Ovary (tissue), 9 donors: Measurements from ENCODE around the gene PPP1R18. TPM values are rescaled to one million over a fixed set of nuclear protein-coding genes. Genes with fewer than 3 reads are reported as not detected.

Source experiments
- DNase-seq, 5 donors: peaks; one replicate each; pipeline ENCODE4 v3.0.0-alpha.2; 2019 to 2020
- H3K27ac ChIP-seq, 2 donors: fragments of 200-600 bp; one replicate each; pipeline versions ENCODE4 v1.5.1 to v1.8.0; 2019 to 2022
- H3K27me3 ChIP-seq: fragments of 200-600 bp; one replicate; pipeline ENCODE4 v1.8.0; 2022
- H3K36me3 ChIP-seq: fragments of 200-600 bp; sonication (generic); one replicate; pipeline ENCODE4 v1.5.1; 2019
- H3K4me1 ChIP-seq: one replicate; pipeline ENCODE4 v1.8.1; 2013; ENCODE audit warnings: mild to moderate bottlenecking, moderate library complexity; ENCODE audit not compliant: insufficient read depth
- H3K4me3 ChIP-seq: fragments of 200-600 bp; sonication (generic); one replicate; pipeline ENCODE4 v1.5.1; 2017
- H3K9me3 ChIP-seq, 2 donors: fragments of 200-600 bp in 1 of 2; sonication (generic) in 1 of 2; one replicate each; pipeline versions ENCODE4 v1.5.1 to v1.8.1; 2013 to 2019; ENCODE audit warnings: mild to moderate bottlenecking in 1 of 2, moderate library complexity in 1 of 2
- CTCF ChIP-seq, 3 donors: fragments of 450-650 bp in 2 of 3; fragments of 200-600 bp in 1 of 3; IDR thresholded peaks; one replicate each; pipeline versions ENCODE4 v1.5.1 to v1.8.0; 2016 to 2022; ENCODE audit warnings: antibody characterized with exemption in 3 of 3, mild to moderate bottlenecking in 1 of 3
- EP300 ChIP-seq: sonication (generic); formaldehyde crosslinking; IDR thresholded peaks from one replicate; pipeline ENCODE4 v1.6.1; 2017; ENCODE audit warnings: antibody characterized with exemption
- POLR2A ChIP-seq: fragments of 450-650 bp; IDR thresholded peaks from one replicate; pipeline ENCODE4 v1.6.1; 2017; ENCODE audit warnings: antibody characterized with exemption, mild to moderate bottlenecking, moderate library complexity
- WGBS, 3 donors: extraction: QIAGEN DNeasy Blood & Tissue Kit in 1 of 3; methylation state at CpG; one replicate each; pipeline versions ENCODE4 v1.1.5 to v1.1.7; 2013 to 2017; 5-methylcytosine and 5-hydroxymethylcytosine counted together
- intact Hi-C, 4 donors: fragments of 100-400 bp; cut with DNase I; formaldehyde crosslinking; loops; one replicate each; pipeline versions ENCODE4 v1.11.0 to v1.15.1; 2022 to 2023
- polyA plus RNA-seq, 2 donors: library from polyadenylated mRNA; stranded (reverse); fragments of 200-250 nt in 1 of 2; fragments of 350-450 nt in 1 of 2; fragmentation: Illumina TruSeq in 1 of 2; extraction: RNeasy Lipid Tissue Mini Kit (QIAGEN cat#74804) in 1 of 2; gene quantifications; one replicate each; pipeline ENCODE4 v1.2.3, GENCODE V29; 2013 to 2014
- small RNA-seq: library from RNA; depleted of rRNA; stranded (forward); fragments of <200 nt; gene quantifications from one replicate; pipeline ENCODE3, GENCODE V24; 2016
- total RNA-seq, 7 donors: library from RNA; depleted of rRNA in 2 of 7; stranded (reverse); fragments of >200 nt in 2 of 7; fragmentation: NEBNext Ultra II Directional in 3 of 7; extraction: Animal tissue kit (Norgen Biotek cat#: 25700) in 3 of 7; gene quantifications; one replicate each; pipeline versions ENCODE4 v1.1.0 to v1.2.4, GENCODE V29; 2016 to 2023
- donor health status: DM: no; HTN: no; CAD: no; lungs with moderate emphysema.
- donor health status: DM: no; HTN: no; CAD: no.
- donor health status: Bipolar disorder and iron deficiency.
- donor health status: DM: yes; HTN: yes; CAD: no.
- donor health status: DM: no; HTN: no; CAD: no.
- donor health status: DM: yes; HTN: yes; CAD: no.

Gene PPP1R18
- total and polyA plus RNA-seq, 9 donors = 14.7 to 95.9 (median 56.0) TPM

- H3K4me3 ChIP-seq = peak within 1 kb of the TSS; percentile 64
- 2% methylated on average over 28 to 36 of the region's 36 CpGs for WGBS, 3 donors
- no peaks in the 10 kb centered on the region for H3K36me3 ChIP-seq
- H3K4me1 ChIP-seq = peaks cover 8% of the 10 kb centered on the region
- no peaks in the 10 kb centered on the region for H3K27me3 ChIP-seq
- peak; percentile 84 to 94 (median 91) for DNase-seq
- TF ChIP-seq EP300 (no peak), POLR2A (peak; percentile 58), CTCF (IDR thresholded peaks at IDR 0.05) (peak in 2 of 3 donors; percentile 39 to 47)
- peak within 1 kb of the TSS; percentile 67 to 74 for H3K27ac ChIP-seq
- intact Hi-C loops = no loop called here
- H3K9me3 ChIP-seq = no peaks in the 10 kb centered on the region
These were observed 59.7 kb downstream of the PPP1R18 start, which contains the start of gene ATAT1 for GRCh38 chr6:30626484-30627366. Gene ATAT1, plus strand, starts transcription at chr6:30626874.

Small RNA genes within 50 kb of the gene (small RNA-seq; reads per million reads assigned to genes)
- not detected for gene RF00019

Other genes with a start within 250 kb of the PPP1R18 start
- 100 to 1,000 TPM; 181 to 322 (median 238) TPM for gene HLA-E, start 197.1 kb downstream of the PPP1R18 start, total RNA-seq
- 100 to 1,000 TPM; 332 to 614 TPM for gene HLA-E, start 197.1 kb downstream of the PPP1R18 start, polyA plus RNA-seq
- 100 to 1,000 TPM in 4 of 7 donors, 10 to 100 TPM in 3; 42.4 to 128 (median 103) TPM for gene GNL1, start 130.2 kb downstream of the PPP1R18 start, total RNA-seq
- 10 to 100 TPM; 77.8 to 80.4 TPM for gene GNL1, start 130.2 kb downstream of the PPP1R18 start, polyA plus RNA-seq
- 10 to 100 TPM in 6 of 7 donors, 1 to 10 TPM in 1; 8.6 to 35.0 (median 20.9) TPM for gene PRR3, start 129.3 kb downstream of the PPP1R18 start, total RNA-seq
- 10 to 100 TPM; 19.0 to 29.6 TPM for gene PRR3, start 129.3 kb downstream of the PPP1R18 start, polyA plus RNA-seq
- 10 to 100 TPM; 16.3 to 50.5 (median 36.0) TPM for gene ABCF1, start 115.2 kb downstream of the PPP1R18 start, total RNA-seq
- 10 to 100 TPM; 18.8 to 60.6 TPM for gene ABCF1, start 115.2 kb downstream of the PPP1R18 start, polyA plus RNA-seq
- 100 to 1,000 TPM in 1 of 7 donors, 10 to 100 TPM in 6; 44.7 to 106 (median 76.0) TPM for gene PPP1R10, start 69.4 kb downstream of the PPP1R18 start, total RNA-seq
- gene PPP1R10, start 69.4 kb downstream of the PPP1R18 start, polyA plus RNA-seq = 10 to 100 TPM; 34.7 to 88.3 TPM
- gene MRPS18B, start 68.8 kb downstream of the PPP1R18 start, total RNA-seq = 10 to 100 TPM; 40.7 to 61.4 (median 52.9) TPM
- gene MRPS18B, start 68.8 kb downstream of the PPP1R18 start, polyA plus RNA-seq = 10 to 100 TPM; 62.4 to 69.0 TPM
- gene ATAT1, start 59.8 kb downstream of the PPP1R18 start, total RNA-seq = 10 to 100 TPM in 4 of 7 donors, 1 to 10 TPM in 3; 5.6 to 20.5 (median 11.4) TPM
- 10 to 100 TPM in 1 of 2 donors, 1 to 10 TPM in 1; 9.2 to 18.6 TPM for gene ATAT1, start 59.8 kb downstream of the PPP1R18 start, polyA plus RNA-seq
- 10 to 100 TPM in 6 of 7 donors, 1 to 10 TPM in 1; 6.0 to 20.0 (median 14.8) TPM for gene C6orf136, start 39.5 kb downstream of the PPP1R18 start, total RNA-seq
- gene C6orf136, start 39.5 kb downstream of the PPP1R18 start, polyA plus RNA-seq = 1 to 10 TPM; 6.4 to 9.3 TPM
- 10 to 100 TPM; 18.0 to 27.4 (median 22.5) TPM for gene DHX16, start 13.6 kb downstream of the PPP1R18 start, total RNA-seq
- gene DHX16, start 13.6 kb downstream of the PPP1R18 start, polyA plus RNA-seq = 10 to 100 TPM; 19.3 to 27.4 TPM
- gene NRM, start 4.3 kb upstream of the PPP1R18 start, total RNA-seq = 10 to 100 TPM in 5 of 7 donors, 1 to 10 TPM in 2; 3.4 to 23.2 (median 15.3) TPM
- 10 to 100 TPM; 15.3 to 15.4 TPM for gene NRM, start 4.3 kb upstream of the PPP1R18 start, polyA plus RNA-seq
- 10 to 100 TPM; 13.1 to 62.5 (median 43.9) TPM for gene MDC1, start 30.6 kb upstream of the PPP1R18 start, total RNA-seq
- 10 to 100 TPM; 20.1 to 39.0 TPM for gene MDC1, start 30.6 kb upstream of the PPP1R18 start, polyA plus RNA-seq
- 100 to 1,000 TPM; 242 to 697 (median 630) TPM for gene TUBB, start 33.7 kb upstream of the PPP1R18 start, total RNA-seq
- gene TUBB, start 33.7 kb upstream of the PPP1R18 start, polyA plus RNA-seq = 100 to 1,000 TPM; 370 to 772 TPM
- 100 to 1,000 TPM in 6 of 7 donors, 10 to 100 TPM in 1; 64.1 to 154 (median 116) TPM for gene FLOT1, start 56.0 kb upstream of the PPP1R18 start, total RNA-seq
- 100 to 1,000 TPM; 124 to 180 TPM for gene FLOT1, start 56.0 kb upstream of the PPP1R18 start, polyA plus RNA-seq
- gene IER3, start 57.9 kb upstream of the PPP1R18 start, total RNA-seq = 100 to 1,000 TPM in 1 of 7 donors, 10 to 100 TPM in 5, 1 to 10 TPM in 1; 9.7 to 221 (median 20.6) TPM
- 10 to 100 TPM; 16.1 to 30.6 TPM for gene IER3, start 57.9 kb upstream of the PPP1R18 start, polyA plus RNA-seq
- 100 to 1,000 TPM in 2 of 7 donors, 10 to 100 TPM in 5; 20.1 to 116 (median 83.7) TPM for gene DDR1, start 197.9 kb upstream of the PPP1R18 start, total RNA-seq
- 10 to 100 TPM; 21.7 to 35.4 TPM for gene DDR1, start 197.9 kb upstream of the PPP1R18 start, polyA plus RNA-seq
- 10 to 100 TPM in 6 of 7 donors, 1 to 10 TPM in 1; 5.6 to 43.9 (median 25.7) TPM for gene GTF2H4, start 221.6 kb upstream of the PPP1R18 start, total RNA-seq
- 10 to 100 TPM; 22.0 to 24.5 TPM for gene GTF2H4, start 221.6 kb upstream of the PPP1R18 start, polyA plus RNA-seq
- 10 to 100 TPM in 6 of 7 donors, 1 to 10 TPM in 1; 6.7 to 32.3 (median 19.8) TPM for gene VARS2, start 227.6 kb upstream of the PPP1R18 start, total RNA-seq
- 10 to 100 TPM; 17.0 to 23.4 TPM for gene VARS2, start 227.6 kb upstream of the PPP1R18 start, polyA plus RNA-seq
- gene SFTA2, start 245.5 kb upstream of the PPP1R18 start, total RNA-seq = 1 to 10 TPM in 1 of 7 donors, under 1 TPM in 2, not detected in 4; 0.80 to 3.1 (median 0.82) TPM
- gene SFTA2, start 245.5 kb upstream of the PPP1R18 start, polyA plus RNA-seq = not detected